HAP-1 (cell line): ENCODE measurements around the gene DPYSL5.
A peak's percentile ranks its signal among the peaks of the same experiment; 100 is the strongest.

ENCODE experiments used
- DNase-seq, 2 experiments: peaks; one replicate each; pipeline ENCODE4 v3.0.0-alpha.2; 2016 to 2020; ENCODE audit warnings: low spot score in 2 of 2
- H3K27me3 ChIP-seq: fragments of 250-450 bp; sonication (Bioruptor Pico); 2 replicates; pipeline ENCODE4 v1.5.1; 2020; ENCODE audit warnings: low read depth, mild to moderate bottlenecking, moderate library complexity
- H3K36me3 ChIP-seq: fragments of 250-450 bp; sonication (Bioruptor Pico); replicated peaks from 2 replicates; pipeline ENCODE4 v1.5.1; 2020; ENCODE audit warnings: mild to moderate bottlenecking
- H3K4me1 ChIP-seq: fragments of 250-450 bp; sonication (Bioruptor Pico); 2 replicates; pipeline ENCODE4 v1.5.1; 2020; ENCODE audit warnings: mild to moderate bottlenecking
- H3K4me3 ChIP-seq: fragments of 250-450 bp; sonication (Bioruptor Pico); 2 replicates; pipeline ENCODE4 v1.5.1; 2020; ENCODE audit warnings: mild to moderate bottlenecking, moderate library complexity
- H3K9me3 ChIP-seq: fragments of 250-450 bp; sonication (Bioruptor Pico); 2 replicates; pipeline ENCODE4 v1.5.1; 2020; ENCODE audit warnings: mild to moderate bottlenecking, moderate library complexity
- in situ Hi-C: fragments of 300-500 bp; cut with MboI; formaldehyde crosslinking; loops from 3 replicates; pipeline ENCODE4 v1.14.3; 2020; ENCODE audit warnings: low sequenced_read_pairs, inconsistent platforms, mixed read lengths

DPYSL5 gene

DNA sequence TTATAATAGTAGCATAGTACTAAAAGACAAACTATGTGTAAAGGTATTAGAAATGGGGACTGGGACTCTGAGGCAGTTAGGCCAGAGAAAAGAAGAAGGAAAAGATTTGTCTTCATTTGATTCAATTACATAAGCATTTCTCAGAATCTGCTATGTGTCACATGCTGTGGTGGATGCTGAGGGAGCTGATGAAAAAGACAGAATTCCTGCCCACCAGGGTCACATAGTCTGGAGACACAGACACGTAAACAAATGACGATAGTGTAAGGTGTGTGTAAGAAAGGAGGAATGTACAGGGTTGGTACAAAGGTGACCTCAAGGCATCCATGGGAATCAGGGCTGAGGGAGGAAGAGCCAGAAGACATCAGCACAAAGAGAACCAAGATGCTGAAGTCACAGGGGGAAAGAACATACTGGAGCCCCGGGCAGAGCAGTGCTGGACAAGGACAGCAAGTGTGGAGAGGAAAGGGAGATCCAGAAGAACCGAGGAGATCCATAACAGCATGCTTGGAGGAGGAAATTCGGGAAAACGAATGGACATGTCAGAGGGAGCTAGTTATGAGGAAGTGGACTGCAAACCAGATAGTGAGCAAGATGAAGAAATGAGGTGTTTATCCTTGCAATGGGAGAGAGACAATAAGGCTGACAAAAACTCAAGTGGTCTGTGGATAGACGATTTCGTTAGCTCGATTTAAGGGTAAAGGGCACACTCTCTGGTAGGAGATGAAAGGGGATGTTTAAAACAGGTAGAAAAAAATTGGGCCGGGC is 121.3 kb downstream of the DPYSL5 start:
- Histone ChIP-seq H3K36me3 (no peaks in the 10 kb centered on the region), H3K4me3 (no peak overlapping the region), H3K9me3 (no peaks in the 10 kb centered on the region), H3K27me3 (peaks cover 26% of the 10 kb centered on the region), H3K4me1 (peaks cover 6% of the 10 kb centered on the region)
- DNase-seq: no peak
- in situ Hi-C loops: loop anchor here (10.0 to 25.0 kb wide), 2 partner anchors 218 to 316 kb away; partner anchors contain the start of gene TRIM54

GRCh38 chr2:26970244-26970927 is 122.5 kb downstream of the DPYSL5 start, which contains the start of gene MAPRE3:
TSS of gene MAPRE3 (plus strand) at chr2:26970637. CDS start at chr2:27022219, 51,582 bp downstream.
- in situ Hi-C loops: loop anchor here (25.0 kb wide), 1 partner anchor 217 kb away; no protein-coding TSS in a partner anchor
- DNase-seq: peak; percentile 84 to 91
- H3K36me3 ChIP-seq: no peaks in the 10 kb centered on the region
- peaks cover 6% of the 10 kb centered on the region for H3K4me1 ChIP-seq
- no peaks in the 10 kb centered on the region for H3K9me3 ChIP-seq
- H3K27me3 ChIP-seq: peaks cover 26% of the 10 kb centered on the region
- H3K4me3 ChIP-seq: peak within 1 kb of the TSS; percentile 47

DNA sequence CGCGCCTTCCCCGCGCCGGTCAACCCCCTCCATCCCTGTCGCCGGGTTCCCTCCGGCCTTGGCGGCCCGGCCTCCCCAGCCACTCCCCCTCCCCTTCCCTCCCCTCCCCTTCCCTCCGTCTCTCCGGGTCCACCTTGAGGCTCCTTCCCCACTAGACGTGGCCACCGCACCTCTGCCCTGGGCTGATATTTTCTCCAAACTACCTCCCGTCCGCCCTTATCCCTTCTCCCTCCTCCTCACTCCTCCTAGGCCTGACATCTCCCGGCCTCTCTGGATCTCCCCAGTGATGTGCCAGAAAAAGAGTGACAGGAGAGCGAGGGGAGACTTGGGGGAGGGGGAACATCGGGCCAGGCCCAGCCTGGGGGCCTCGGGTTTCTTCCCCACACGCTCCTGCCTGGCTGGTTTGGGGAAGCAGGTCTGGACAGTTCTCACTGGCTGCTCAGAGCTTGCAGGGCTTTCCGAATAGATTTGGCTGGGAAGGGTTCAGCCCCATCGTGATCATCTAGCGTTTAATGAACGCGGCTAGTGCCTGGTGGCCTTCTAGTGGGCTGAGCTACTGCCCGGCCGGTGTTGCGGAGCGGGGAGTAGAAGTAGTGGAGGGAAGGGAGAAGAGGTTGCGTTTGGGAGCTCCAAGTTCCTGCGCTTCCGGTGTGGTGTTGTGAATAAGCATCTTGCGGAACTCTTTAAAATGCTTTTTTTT is 123.1 kb downstream of the DPYSL5 start:
- Histone ChIP-seq H3K4me1 (peaks cover 6% of the 10 kb centered on the region), H3K4me3 (peak overlapping the region; percentile 47), H3K27me3 (peaks cover 26% of the 10 kb centered on the region), H3K9me3 (no peaks in the 10 kb centered on the region), H3K36me3 (no peaks in the 10 kb centered on the region)
- in situ Hi-C loops: loop anchor here (25.0 kb wide), 1 partner anchor 216 kb away; no protein-coding TSS in a partner anchor
- DNase-seq: peak; percentile 5 to 55

DNA sequence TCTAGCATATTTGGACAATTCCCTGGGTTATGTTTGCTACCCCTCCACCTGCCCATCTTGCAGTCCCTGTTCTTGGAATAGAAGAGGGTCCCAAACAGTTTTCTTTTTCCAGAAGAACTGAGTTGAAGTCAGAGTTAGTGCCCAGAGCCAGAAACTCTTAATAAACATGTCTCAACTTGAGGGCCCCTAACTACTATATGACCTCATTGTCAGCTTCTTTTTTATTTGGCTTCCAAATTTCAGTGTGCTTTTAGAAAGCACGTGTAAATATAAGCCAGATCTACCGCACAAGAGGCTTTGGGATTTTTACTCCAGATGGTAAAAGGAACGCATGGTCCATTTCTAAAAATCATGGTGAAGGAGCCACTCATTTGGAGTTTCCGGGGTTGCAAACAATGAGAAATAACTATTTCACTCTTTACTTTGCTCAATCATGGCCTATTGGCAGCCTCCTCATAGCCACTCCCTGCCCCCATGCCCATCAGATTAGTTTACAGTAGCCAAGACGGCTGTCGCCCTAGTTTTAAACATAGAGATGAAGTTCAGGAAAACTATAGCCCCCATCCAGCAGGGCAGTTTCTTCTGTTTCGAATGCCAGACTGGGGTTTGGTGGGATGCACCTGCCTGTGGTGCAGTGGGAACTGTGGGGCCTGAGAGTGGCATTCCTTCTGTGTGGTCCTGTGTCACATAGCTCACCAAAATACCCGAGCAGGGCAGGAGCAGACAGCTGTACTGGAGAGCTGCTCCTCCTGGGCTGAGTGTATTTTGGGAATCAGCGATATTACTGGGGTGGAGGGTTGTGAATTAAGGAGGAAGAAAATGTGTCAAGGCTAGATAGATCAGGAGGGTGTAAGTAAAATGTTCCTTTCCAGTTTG is 124.2 kb downstream of the DPYSL5 start:
- Histone ChIP-seq H3K9me3 (no peaks in the 10 kb centered on the region), H3K27me3 (peaks cover 26% of the 10 kb centered on the region), H3K36me3 (no peaks in the 10 kb centered on the region), H3K4me1 (peaks cover 6% of the 10 kb centered on the region), H3K4me3 (no peak overlapping the region)
- in situ Hi-C loops: loop anchor here (25.0 kb wide), 1 partner anchor 215 kb away; no protein-coding TSS in a partner anchor
- no peak for DNase-seq

- no peak overlapping the region for H3K4me3 ChIP-seq
- no peak for DNase-seq
- H3K27me3 ChIP-seq: peaks cover 9% of the 10 kb centered on the region
- no peaks in the 10 kb centered on the region for H3K36me3 ChIP-seq
- H3K9me3 ChIP-seq: no peaks in the 10 kb centered on the region
- peaks cover 6% of the 10 kb centered on the region for H3K4me1 ChIP-seq
- in situ Hi-C loops: loop anchor here (25.0 kb wide), 1 partner anchor 213 kb away; no protein-coding TSS in a partner anchor
Measured at GRCh38 chr2:26974352-26974751, 126.4 kb downstream of the DPYSL5 start.

GRCh38 chr2:26975102-26975501 is 127.2 kb downstream of the DPYSL5 start:
- Histone ChIP-seq H3K4me1 (peaks cover 4% of the 10 kb centered on the region), H3K27me3 (peaks cover 2% of the 10 kb centered on the region), H3K9me3 (no peaks in the 10 kb centered on the region), H3K4me3 (no peak overlapping the region), H3K36me3 (no peaks in the 10 kb centered on the region)
- in situ Hi-C loops: no loop called here
- DNase-seq: no peak

- DNase-seq: no peak
- H3K27me3 ChIP-seq: no peaks in the 10 kb centered on the region
- H3K36me3 ChIP-seq: no peaks in the 10 kb centered on the region
- no peak overlapping the region for H3K4me3 ChIP-seq
- peaks cover 3% of the 10 kb centered on the region; the same call in 1 of the 2 replicates for H3K4me1 ChIP-seq
- no peaks in the 10 kb centered on the region for H3K9me3 ChIP-seq
- in situ Hi-C loops: no loop called here
Measured at GRCh38 chr2:26975656-26976055, 127.7 kb downstream of the DPYSL5 start.

- H3K9me3 ChIP-seq: no peaks in the 10 kb centered on the region
- H3K4me1 ChIP-seq: peaks cover under 1% of the 10 kb centered on the region; the same call in 1 of the 2 replicates
- no peak for DNase-seq
- H3K36me3 ChIP-seq: no peaks in the 10 kb centered on the region
- in situ Hi-C loops: no loop called here
- no peaks in the 10 kb centered on the region for H3K27me3 ChIP-seq
- no peak overlapping the region for H3K4me3 ChIP-seq
Measured at GRCh38 chr2:26976237-26976636, 128.3 kb downstream of the DPYSL5 start.

GRCh38 chr2:26977012-26977411 is 129.1 kb downstream of the DPYSL5 start:
- H3K4me1 ChIP-seq: no peaks in the 10 kb centered on the region
- no peak overlapping the region for H3K4me3 ChIP-seq
- in situ Hi-C loops: no loop called here
- no peaks in the 10 kb centered on the region for H3K36me3 ChIP-seq
- no peaks in the 10 kb centered on the region for H3K27me3 ChIP-seq
- H3K9me3 ChIP-seq: no peaks in the 10 kb centered on the region
- DNase-seq: no peak

DNA sequence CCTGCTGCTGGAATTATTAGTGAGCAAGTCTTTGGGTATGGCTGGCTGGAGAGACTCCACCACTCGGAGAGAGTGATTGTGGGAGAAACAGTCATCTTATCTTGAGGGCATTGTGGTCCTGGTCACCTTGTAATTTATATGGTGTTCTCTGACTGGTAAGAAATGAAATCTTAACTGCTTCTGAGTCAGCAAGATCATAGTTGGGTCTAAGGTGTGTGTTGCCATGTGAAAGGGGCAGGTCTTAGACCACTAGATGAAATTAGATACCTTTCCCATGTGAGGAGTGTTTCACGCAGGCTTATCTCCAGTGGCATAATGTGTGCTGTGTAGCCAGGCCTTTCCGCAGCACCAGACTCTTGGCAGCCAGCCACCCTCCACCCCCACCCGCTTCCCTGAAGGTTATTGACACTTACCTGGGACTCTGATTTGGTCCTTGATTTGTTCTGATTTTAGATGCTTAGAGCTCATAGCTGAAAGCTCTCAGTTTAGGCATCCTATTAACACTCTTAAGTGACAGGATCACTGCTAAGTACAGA is 130.2 kb downstream of the DPYSL5 start:
- no peaks in the 10 kb centered on the region for H3K27me3 ChIP-seq
- no peaks in the 10 kb centered on the region for H3K36me3 ChIP-seq
- H3K9me3 ChIP-seq: no peaks in the 10 kb centered on the region
- H3K4me1 ChIP-seq: no peaks in the 10 kb centered on the region
- in situ Hi-C loops: no loop called here
- H3K4me3 ChIP-seq: no peak overlapping the region
- DNase-seq: no peak

GRCh38 chr2:26979741-26980140 is 131.8 kb downstream of the DPYSL5 start:
- no peaks in the 10 kb centered on the region for H3K9me3 ChIP-seq
- no peak overlapping the region for H3K4me3 ChIP-seq
- no peaks in the 10 kb centered on the region for H3K4me1 ChIP-seq
- H3K36me3 ChIP-seq: no peaks in the 10 kb centered on the region
- no peak for DNase-seq
- H3K27me3 ChIP-seq: no peaks in the 10 kb centered on the region
- in situ Hi-C loops: no loop called here

DNA sequence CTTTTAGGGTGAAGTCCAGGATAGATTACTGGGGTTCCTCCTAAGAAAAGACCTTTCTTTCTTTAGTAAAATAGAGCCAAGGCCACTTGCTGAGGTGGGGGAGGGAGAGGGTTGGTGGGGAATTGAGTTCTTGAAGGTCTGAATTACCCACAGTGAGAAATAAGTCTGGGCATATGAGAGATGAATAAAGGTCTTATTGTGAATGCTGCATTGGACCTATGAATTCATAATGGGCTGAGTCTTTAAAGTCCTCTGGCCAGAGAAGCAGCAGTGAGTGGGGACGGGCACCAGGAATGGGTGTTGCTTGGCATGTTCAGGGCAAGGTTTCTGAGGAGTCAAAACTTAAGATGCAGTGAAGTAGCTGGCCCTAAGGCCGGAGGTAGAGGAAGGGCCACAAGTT is 133.0 kb downstream of the DPYSL5 start:
- Histone ChIP-seq H3K4me1 (no peaks in the 10 kb centered on the region), H3K9me3 (no peaks in the 10 kb centered on the region), H3K36me3 (no peaks in the 10 kb centered on the region), H3K27me3 (no peaks in the 10 kb centered on the region), H3K4me3 (no peak overlapping the region)
- no peak for DNase-seq
- in situ Hi-C loops: no loop called here
